COLO829 (cell line): Measurements from ENCODE around the gene C5orf15.

ENCODE experiments used
- DNase-seq: peaks from one replicate; pipeline ENCODE4 v3.0.0; 2012; ENCODE audit warnings: low spot score

C5orf15 gene

GRCh38 chr5:133968204-133968980 lies at the start of gene C5orf15:
C5orf15 (minus strand) TSS chr5:133968625; CDS start chr5:133968584, 41 bp downstream.
- DNase-seq, result peak; percentile 86

GRCh38 chr5:134008266-134008749 lies 39.9 kb upstream of the C5orf15 start:
- no peak for DNase-seq

DNA sequence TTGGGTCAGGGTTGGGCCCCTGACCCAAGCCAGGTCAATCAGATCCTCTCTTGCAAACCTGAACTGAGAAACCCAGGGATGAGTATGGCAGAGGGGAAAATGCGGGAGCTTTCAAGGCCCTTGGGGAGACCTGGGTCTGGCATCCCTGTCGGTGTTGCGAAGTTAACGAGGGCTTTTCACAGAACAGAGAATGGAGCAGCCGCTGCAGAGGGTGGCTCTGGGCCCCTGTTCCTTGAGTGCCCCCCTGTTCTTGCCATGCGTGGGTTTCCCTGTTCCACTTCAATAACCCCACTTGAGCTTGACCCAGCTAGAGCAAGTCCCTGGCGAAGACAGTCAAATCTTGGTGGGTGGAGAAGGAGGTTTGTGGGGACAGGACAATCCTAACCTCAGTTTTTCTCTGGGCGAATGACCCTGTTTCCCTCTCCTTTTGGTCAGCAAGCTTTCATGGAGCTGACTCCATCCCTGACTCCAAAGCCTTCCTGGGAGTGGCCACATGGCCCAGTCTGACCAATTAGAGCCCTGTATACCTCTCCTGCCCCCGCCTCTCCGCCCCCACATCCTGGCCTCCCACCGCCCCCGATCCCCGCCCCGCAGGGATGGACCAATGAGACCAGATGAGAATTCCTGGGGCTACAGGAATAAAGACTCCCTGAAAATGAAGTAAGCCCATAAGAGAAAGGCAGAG lies 39.3 kb upstream of the C5orf15 start:
- no peak for DNase-seq

- no peak for DNase-seq
Observed at GRCh38 chr5:134006115-134006514, 37.7 kb upstream of the C5orf15 start.

DNA sequence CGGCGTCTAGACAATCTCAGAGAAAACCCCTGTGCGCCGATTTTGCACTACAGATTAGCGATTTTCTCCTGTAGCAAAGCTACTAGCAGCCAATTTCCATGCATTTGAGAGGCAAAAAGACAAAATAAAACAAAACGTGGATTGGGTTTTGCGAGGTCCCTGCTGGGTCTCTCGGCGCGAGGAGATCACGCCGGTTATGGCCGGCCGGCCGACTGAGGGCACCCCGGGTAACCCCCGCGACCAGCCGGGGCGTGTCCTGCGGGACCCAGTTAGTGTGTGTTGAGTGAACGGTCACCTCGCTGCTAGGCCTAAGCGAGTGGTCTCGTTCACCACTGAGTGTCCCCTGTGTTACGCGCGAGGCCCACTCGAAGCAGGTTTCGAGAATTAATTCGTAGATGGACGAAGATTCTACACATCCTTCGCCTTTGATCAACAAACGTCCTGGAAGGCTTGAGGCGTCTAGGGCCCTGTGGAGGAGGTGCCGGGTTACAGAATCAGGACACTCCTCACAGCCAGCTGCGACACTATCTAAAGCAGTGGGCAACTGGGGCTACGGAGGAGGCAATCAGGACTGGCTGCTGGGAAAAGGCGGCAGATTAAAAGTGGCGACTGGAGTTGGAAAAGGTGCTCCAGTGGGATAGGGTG lies 37.1 kb upstream of the C5orf15 start:
- DNase-seq, result no peak

DNA sequence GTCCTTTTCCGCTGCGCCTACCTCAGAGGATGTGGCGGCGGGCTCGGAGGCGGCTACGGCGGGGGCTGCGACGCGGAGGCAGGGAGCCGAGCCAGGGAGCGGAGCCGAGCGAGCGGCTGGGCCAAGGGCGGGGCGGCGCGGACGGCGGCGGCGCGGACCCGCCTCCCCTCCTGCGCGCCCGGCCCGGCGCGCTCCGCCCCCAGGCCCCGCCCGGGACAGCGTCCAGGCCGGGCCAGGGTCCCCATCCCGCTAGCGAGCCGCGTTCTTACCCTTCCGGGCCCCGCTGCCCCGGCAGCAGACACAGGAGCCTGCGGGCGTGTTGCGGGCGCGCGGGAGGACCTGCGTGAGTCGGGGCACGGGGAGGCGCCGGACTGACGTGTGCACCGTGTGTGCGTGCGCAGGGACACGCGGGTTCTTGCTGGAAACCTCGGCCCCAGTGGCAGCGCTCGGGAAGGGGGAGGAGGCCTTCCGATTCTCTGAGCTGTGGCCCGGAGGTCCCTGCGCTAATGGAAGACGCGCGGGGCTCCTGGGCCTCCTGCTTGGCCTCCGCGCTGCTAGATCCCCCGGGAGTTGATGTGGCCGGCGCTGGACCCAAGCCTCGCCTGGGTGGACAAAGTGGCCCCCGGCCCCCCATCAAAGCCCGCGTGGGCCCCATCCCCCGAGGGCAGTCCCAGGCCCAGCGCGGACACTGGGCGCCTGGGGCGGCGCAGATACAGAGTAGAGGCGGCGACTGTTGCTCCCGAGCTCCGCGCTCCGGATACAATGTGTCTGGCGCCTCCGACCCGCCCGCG lies 36.4 kb upstream of the C5orf15 start, which contains the start of gene VDAC1:
Gene VDAC1 (minus strand): TSS at position 350 of the 791 bp plus-strand sequence. CDS start 11,963 bp downstream, outside the sequence.
- DNase-seq, result peak; percentile 68

GRCh38 chr5:134003817-134004625 lies 35.6 kb upstream of the C5orf15 start:
- DNase-seq, result no peak

GRCh38 chr5:134003064-134003816 lies 34.8 kb upstream of the C5orf15 start:
- no peak for DNase-seq

GRCh38 chr5:134001938-134002731 lies 33.7 kb upstream of the C5orf15 start:
- no peak for DNase-seq

DNA sequence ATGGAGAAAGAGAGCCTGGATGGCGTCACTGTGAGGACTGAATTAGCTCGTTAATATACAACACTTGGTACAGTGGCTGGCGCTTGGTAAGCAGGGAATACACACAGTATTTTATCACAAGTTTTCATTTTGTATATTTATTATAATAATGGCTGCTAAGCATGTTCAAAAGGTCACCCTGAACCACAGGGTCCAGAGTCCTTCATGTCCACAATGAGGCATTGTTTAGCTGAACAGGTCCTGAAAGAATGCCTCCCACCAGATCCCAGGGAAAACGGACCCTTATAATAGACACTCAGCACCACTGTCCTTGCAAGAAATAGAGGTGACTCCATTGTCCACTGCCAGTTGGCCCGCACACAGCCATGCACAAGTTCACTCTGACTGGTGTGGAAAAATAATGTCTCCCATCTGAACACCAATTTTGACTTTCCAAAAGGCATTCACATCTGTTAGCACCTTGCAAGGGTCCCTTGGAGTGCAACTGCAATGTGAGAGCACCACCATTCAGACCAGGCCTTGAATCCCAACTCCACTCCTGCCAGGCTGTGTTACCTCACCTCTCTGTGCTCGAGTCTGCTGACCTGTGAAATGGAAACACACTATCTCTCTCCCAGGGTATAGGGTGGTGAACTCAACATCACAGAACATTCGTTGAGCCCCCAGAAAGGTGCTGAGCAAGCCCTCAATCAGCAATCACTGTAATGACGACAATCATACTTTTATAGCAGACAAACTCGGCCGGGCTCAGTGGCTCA lies 32.5 kb upstream of the C5orf15 start:
- no peak for DNase-seq

DNA sequence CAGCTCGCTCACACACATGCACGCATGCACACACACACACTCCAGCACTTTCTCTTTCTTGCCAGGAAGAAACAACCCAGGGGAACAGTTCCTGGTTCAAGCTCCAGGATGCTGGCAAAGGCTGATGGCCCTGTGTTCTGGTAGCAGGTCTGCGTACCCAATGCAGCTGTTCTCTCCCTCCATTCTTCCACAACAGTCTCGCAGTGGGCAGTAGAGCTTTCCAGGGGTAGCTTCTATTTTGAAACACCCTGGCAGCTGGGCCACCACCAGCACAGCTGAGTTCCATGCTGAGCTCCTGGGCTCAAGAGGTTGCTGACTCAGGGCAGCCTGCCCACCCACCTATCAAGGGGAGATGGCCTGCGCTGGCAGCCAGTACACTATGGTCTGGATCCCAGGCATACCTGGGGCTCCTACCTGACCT lies 31.7 kb upstream of the C5orf15 start:
- no peak for DNase-seq

DNA sequence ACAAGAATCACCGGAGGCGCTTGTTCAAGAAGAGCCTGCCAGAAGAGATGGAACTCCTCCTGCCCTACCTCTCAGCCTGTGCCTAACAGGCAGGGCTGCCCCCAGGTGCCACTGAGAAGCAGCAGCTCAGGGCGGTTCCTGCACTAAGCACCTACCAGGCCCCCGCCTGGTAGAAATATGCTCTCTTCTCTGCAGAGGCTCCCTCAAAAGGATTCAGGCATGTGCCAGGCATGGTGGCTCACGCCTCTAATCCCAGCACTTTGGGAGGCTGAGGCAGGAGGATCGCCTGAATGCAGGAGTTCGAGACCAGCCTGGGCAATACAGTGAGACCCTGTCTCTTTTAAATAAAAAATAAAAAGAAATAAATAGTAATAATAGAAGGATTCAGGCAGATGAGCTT lies 30.4 kb upstream of the C5orf15 start:
- DNase-seq, result no peak

- DNase-seq, result no peak
Observed at GRCh38 chr5:133998042-133998441, 29.6 kb upstream of the C5orf15 start.

DNA sequence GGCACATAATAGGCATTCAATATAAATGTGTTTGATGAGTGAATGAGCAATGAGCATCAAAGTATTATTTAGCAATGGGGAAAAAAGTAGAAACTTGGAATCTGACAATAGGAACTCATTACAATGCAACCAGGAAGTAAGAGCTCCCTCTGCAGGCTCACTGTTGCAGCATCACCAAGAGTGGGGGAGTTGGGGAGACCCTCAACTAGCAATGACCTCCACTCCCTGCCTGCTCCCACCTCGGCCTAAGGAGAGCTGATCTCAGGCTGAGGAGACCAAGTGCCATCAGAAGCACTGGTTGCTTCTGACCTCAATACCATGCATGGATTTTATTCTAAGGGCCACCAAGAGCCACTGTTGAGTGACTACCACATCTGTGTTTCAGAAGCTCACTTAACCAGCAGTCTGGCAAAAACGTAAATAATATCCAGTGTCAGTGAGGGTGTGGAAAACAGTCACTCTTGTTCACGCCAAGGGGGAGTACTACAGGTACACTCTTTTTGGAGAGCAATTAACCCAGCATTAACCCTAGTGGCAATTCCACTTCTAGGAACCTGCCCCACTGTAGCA lies 28.3 kb upstream of the C5orf15 start:
- no peak for DNase-seq

- DNase-seq, result no peak
Observed at GRCh38 chr5:133995883-133996563, 27.6 kb upstream of the C5orf15 start.

DNA sequence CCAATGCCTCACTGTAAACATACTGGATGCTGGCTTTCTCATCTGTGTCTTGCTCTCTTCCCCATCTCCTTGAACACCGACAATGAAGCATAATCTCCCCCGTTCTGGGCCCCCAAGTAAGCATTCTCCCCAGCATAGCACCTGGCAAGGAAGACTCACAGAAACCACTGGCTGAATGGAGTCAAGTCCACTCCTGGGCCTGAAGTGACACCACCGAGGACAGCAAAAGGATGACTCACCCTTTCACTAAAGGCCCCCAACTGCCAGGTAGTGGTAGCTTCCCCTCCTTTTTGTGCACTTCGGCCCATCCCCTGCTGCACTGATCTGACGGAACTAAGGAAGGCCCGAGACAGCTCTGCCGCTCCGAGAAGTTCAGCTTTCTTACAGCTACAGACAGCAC lies 26.9 kb upstream of the C5orf15 start:
- DNase-seq, result no peak

- no peak for DNase-seq
Observed at GRCh38 chr5:133994990-133995333, 26.5 kb upstream of the C5orf15 start.
